ENCODE results near the gene JAZF1. TPM values are rescaled to one million over a fixed set of nuclear protein-coding genes. Genes with fewer than 3 reads are reported as not detected.

The JAZF1 gene
- polyA plus RNA-seq, 1 experiment = 18.0 TPM

- H3K27me3 ChIP-seq (ENCODE audit: control insufficient read depth, insufficient read depth, low read length) = no peaks in the 10 kb centered on the region
- H3K4me3 ChIP-seq (ENCODE audit: low read depth, low read length) = no peak overlapping the region
- no peak for TF ChIP-seq CTCF (IDR thresholded peaks at IDR 0.05; ENCODE audit: low read depth, low read length)
- ChIA-PET CTCF (no interaction called here), POLR2A (no interaction called here)
- DNase-seq (ENCODE audit: low read depth, low spot score) = no peak
- no peak overlapping the region for H3K27ac ChIP-seq (ENCODE audit: low read depth, low read length)
- H3K9me3 ChIP-seq (ENCODE audit: control insufficient read depth, insufficient read depth, low read length) = no peaks in the 10 kb centered on the region
Measured at GRCh38 chr7:28211006-28211405, 30.4 kb upstream of the JAZF1 start.

DNA sequence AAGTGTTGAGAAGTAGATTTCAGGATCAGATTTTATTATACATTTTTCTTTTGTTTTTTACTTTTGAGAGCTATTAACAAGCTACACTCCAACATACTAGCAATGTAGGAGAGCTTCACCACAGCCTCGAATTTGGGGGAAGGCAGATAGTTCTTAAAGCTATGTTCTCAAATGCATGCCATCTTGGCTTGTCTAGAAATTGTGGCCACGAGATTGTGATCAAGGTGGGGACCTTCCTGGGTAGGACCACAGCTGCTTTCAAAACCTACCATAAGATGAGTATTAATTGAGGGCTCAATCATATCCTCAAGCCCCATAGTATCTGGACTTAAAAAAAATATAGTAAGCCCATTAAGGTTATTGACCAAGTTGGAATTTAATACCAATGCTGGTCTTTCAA is 27.9 kb upstream of the JAZF1 start:
- POLR2A ChIA-PET = no interaction called here
- no peak overlapping the region for H3K4me3 ChIP-seq (ENCODE audit: low read depth, low read length)
- no peak for TF ChIP-seq CTCF (IDR thresholded peaks at IDR 0.05; ENCODE audit: low read depth, low read length)
- no peak overlapping the region for H3K27ac ChIP-seq (ENCODE audit: low read depth, low read length)
- H3K27me3 ChIP-seq (ENCODE audit: control insufficient read depth, insufficient read depth, low read length) = no peaks in the 10 kb centered on the region
- no peak for DNase-seq (ENCODE audit: low read depth, low spot score)
- CTCF ChIA-PET = no interaction called here
- H3K9me3 ChIP-seq (ENCODE audit: control insufficient read depth, insufficient read depth, low read length) = no peaks in the 10 kb centered on the region

DNA sequence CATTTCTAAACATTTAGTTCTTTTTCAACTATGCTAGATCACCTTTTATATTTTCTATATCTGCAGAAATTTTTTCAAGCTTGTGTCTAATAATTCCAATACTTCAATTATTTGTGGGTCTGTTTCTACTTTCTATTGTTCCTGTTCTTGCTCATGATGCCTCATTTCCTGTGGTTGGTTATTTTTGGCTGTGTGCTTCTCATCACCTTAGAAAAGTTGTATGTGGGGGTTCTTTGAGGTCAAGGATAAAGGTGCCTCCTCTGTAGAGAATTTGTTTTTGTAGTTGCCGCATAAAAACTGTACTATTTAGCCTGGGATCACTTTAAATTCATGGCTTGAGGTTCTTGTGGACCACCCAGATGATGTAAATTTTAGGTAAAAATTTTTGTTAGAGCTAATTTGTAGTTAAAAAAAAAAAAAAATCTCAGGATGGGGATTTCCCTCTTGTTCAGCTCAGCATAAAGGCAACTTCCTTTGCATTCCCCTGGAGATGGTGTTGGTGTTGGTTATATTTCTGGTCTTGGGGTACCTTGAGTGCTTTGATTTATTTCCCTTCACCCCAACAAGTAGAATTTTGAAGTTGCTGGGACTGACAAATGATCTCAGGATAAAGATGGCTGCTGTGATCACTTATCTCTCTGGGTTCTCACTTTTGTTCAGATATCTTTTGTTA is 27.0 kb upstream of the JAZF1 start:
- no peaks in the 10 kb centered on the region for H3K27me3 ChIP-seq (ENCODE audit: control insufficient read depth, insufficient read depth, low read length)
- no peaks in the 10 kb centered on the region for H3K9me3 ChIP-seq (ENCODE audit: control insufficient read depth, insufficient read depth, low read length)
- TF ChIP-seq CTCF (IDR thresholded peaks at IDR 0.05; ENCODE audit: low read depth, low read length) = no peak
- no peak overlapping the region for H3K4me3 ChIP-seq (ENCODE audit: low read depth, low read length)
- no peak for DNase-seq (ENCODE audit: low read depth, low spot score)
- no peak overlapping the region for H3K27ac ChIP-seq (ENCODE audit: low read depth, low read length)
- POLR2A ChIA-PET = no interaction called here
- CTCF ChIA-PET = no interaction called here

DNA sequence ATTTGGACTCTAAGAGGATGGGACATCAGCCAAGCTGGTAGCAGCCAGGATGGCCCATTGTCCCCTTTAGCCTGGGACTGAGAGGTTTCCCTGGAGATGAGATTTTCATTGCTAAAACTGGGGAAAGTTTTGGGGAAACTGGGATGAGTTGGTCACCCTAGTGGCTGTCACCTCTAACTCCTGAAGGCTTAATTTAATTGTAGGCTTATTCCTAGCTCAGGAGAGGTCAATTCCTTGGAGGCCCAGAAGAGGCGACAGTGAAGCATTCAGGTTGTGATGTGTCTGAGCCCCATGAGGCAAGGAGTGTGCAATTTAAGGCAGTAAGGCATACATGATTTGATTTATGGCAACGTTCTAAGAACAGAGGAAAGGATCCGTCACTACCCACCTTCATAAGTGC is 24.9 kb upstream of the JAZF1 start:
- TF ChIP-seq CTCF (IDR thresholded peaks at IDR 0.05; ENCODE audit: low read depth, low read length) = no peak
- DNase-seq (ENCODE audit: low read depth, low spot score) = no peak
- ChIA-PET POLR2A (no interaction called here), CTCF (no interaction called here)
- Histone ChIP-seq H3K27me3 (ENCODE audit: control insufficient read depth, insufficient read depth, low read length) (no peaks in the 10 kb centered on the region), H3K27ac (ENCODE audit: low read depth, low read length) (no peak overlapping the region), H3K9me3 (ENCODE audit: control insufficient read depth, insufficient read depth, low read length) (no peaks in the 10 kb centered on the region), H3K4me3 (ENCODE audit: low read depth, low read length) (no peak overlapping the region)

DNA sequence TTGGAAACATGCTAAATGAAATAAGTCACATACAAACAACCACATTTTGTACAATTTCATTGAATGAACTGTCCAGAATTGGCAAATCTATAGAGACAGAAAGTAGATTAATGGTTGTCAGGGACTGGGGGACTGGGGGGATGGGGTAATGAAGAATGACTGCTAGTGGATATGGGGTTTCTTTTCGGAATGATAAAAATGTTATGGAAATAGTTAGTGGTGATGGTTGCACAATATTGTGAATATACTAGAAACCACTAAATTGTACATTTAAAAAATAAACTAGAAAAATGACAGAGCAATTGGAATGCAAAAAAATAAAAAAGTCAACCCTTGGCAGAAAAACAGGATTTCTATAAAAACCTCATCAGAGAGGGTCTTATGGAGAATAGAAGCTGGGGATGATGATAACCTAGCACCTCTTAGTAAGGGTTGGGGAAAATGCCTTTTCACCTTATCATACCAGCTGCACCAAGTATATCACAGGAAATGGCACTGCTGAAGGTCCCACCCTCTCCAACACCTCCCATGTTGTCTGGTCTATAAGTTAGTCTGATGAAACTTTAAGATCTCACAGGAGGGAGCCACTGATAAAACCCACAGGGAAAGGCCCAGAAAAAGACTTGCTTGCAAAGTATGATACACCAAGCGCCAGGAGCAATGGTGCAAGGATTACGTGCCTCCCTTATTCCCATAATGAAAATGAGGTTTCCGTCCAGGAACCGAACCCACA is 23.1 kb upstream of the JAZF1 start:
- POLR2A ChIA-PET = no interaction called here
- H3K27me3 ChIP-seq (ENCODE audit: control insufficient read depth, insufficient read depth, low read length) = no peaks in the 10 kb centered on the region
- CTCF ChIA-PET = no interaction called here
- H3K27ac ChIP-seq (ENCODE audit: low read depth, low read length) = no peak overlapping the region
- no peak overlapping the region for H3K4me3 ChIP-seq (ENCODE audit: low read depth, low read length)
- H3K9me3 ChIP-seq (ENCODE audit: control insufficient read depth, insufficient read depth, low read length) = no peaks in the 10 kb centered on the region
- no peak for DNase-seq (ENCODE audit: low read depth, low spot score)
- no peak for TF ChIP-seq CTCF (IDR thresholded peaks at IDR 0.05; ENCODE audit: low read depth, low read length)

Data from AG04450 (cell line).